ENCODE measurements around the gene C3orf18.

Gene C3orf18

GRCh38 chr3:50577348-50577747 lies 9.8 kb upstream of the C3orf18 start:
- no peak for DNase-seq

GRCh38 chr3:50575372-50575771 lies 7.8 kb upstream of the C3orf18 start:
- no peak for DNase-seq

GRCh38 chr3:50574444-50574831 lies 6.9 kb upstream of the C3orf18 start:
- DNase-seq, result no peak

DNA sequence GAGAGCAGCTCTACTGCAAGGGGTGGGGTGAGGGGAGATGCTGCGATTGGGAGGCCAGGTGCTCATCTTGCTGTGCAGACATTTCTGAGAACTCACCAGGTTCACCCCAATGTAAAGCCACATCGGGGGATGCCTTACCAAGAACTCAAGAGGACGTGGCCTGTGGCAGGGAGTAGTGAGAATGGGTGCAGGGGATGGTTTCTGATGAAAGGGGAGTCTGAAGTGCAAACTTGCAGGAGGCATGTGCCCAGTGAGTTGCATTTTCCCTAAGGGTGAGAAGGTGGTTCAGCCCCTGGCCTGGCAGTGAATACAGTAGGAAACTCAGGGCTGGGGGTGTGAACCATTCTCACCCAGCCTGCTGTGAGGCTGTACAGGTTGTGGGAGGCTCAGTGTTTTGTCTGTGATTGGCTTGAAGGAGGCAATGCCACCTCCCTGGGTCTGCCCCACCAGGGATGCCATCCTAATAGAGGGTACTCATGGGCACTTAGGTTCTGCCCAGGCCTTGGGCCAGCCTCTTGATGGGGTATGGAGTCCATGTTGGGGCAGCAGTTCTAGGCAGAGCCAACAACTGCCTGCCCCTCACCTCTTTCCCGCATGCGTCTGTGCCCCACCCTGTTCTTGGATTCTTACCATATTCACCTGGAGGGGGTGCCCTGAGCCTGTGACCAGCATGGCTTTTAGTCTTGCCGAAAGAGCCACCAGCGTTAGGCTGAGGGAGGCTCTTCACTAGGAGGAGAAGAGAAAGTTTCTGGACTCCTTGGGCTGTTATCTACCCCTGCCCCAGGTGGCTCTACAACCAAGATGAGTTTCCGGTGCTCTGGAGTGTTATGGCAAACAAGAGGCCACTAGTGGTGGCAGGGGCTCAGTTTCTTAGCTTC lies 6.3 kb upstream of the C3orf18 start:
- no peak for DNase-seq

GRCh38 chr3:50572801-50573371 lies 5.3 kb upstream of the C3orf18 start:
- no peak for DNase-seq

DNA sequence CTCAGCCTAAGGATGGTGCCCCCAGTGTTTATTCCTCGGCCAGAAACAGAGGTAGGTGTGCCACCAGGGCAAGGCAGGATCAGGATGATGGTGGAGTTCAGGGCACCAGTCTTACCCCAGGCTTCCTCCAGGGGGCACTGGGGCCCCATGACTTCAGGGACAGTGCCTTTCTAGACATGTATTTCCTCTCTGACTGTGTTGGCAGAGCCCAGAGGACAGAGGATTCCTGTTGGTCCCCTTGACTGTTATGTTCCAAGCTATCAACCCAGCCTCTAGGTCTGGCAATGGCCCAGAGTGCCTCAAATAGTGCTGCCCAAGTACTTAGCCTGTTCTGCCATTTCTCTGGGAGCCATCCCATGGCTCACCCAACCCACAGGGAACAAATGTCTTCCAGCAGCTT lies 4.6 kb upstream of the C3orf18 start:
- DNase-seq, result peak; percentile 79

DNA sequence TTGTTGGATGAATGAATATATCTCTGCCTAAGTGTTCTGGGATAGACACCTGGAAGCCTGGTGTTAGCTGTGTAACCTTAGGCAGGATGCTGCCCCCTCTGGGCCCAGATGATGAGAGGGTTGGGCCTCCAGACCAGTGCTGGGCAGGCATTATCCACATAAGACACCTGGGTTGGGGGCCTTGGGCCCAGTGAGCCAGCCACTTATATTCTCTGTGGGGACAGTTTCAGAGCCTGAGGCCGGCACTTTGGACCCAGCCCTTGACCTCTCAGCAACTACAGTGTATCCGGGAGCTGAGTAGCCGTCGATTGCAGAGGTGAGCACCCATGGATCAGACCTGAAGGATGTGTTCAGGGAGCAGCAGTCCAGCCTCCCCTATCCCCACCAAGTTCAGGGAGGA lies 3.9 kb upstream of the C3orf18 start:
- DNase-seq, result no peak

DNA sequence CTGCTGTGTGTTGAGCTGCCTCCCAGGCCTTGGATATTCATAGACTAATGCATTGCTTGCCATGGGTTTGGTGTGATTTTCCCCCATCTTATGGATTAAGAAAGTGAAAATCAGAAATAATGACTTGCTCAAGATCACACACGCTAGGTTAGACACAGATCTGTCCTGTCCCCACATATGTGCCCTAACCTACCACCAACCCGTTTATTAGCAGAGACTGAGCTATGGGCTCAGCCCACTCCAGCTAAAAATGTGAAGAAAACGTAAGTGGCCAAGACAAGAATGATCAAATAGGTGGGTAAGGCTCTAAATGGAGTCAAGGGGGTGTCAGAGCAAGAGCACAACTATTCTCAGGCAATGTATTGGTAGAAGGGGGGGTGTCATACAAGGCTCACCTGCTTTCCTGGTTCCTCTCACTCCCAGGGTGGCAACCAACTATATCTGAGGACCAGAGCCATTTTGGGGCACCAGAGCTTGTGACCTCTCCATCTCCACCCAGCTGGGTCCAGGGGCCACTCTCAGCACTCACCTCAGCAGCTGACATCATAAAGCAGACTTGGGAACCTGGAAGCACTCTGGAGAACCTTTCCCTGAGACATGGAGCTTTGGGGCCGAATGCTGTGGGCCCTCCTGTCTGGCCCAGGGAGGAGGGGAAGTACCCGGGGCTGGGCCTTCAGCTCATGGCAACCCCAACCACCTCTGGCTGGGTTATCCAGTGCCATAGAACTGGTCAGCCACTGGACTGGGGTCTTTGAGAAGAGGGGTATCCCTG lies 3.1 kb upstream of the C3orf18 start:
- no peak for DNase-seq

DNA sequence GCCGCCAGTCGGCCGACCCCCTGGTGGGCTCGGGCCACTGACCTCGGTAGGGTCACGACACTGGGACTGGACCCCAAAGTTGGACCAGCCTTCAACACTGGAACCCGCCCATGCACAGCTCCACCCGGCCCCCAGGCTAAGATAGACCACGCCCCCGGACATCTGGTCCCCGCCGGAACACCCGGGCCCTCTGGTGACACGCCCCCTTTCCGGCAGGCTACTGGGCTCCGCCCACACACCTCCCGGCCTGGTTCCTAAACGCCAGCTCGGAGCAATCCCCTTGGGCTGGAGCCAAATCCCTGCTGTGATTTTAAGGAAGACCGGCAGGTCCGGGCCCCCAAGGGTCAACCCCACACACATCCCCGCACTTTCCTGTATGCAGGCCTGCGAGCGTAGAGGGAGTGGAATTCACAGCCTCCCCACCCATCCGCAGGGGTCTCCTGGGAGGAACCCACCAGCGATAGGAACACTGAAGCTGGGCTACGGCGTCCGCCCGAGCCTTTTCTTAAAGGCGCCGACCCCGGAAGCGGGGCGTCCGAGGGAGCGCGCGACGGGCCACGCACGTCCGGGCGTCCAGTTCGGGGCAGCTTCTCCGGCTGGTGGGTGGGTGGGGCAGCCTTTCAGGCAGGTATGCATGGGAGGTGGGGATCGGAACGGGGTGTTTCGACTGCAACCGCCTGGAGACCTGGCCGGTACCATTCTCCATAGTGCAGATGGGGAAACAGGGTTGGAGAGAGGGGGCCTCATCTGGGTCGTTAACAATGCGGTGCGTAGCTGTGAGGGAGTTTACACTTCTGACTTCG lies 1.6 kb upstream of the C3orf18 start, which contains the start of gene HEMK1:
Gene HEMK1, plus strand, starts transcription at position 576 of the 803 bp plus-strand sequence. CDS start 1,583 bp downstream, outside the sequence.
- peak; percentile 89 for DNase-seq

DNA sequence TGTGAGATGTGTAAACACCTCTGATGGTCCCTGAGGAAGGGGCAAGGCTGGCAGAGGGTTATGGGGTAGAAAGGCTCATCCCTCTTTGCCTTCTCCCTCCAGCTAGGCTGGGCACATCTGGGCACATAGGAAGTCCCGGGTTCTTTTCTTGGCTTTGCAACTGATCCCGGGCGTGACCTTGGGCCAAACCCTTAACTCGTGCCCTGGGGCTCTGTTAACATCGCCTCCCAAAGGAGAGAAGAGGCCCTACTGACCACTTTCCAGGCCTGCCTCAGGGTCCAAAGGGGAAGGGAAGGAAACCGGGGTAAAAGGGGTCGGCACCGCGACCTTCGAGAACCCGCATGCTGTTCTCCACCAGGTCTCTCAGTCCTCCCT lies 549 bp downstream of the C3orf18 start:
- no peak for DNase-seq

GRCh38 chr3:50564321-50564720 lies 3.2 kb downstream of the C3orf18 start:
- no peak for DNase-seq

DNA sequence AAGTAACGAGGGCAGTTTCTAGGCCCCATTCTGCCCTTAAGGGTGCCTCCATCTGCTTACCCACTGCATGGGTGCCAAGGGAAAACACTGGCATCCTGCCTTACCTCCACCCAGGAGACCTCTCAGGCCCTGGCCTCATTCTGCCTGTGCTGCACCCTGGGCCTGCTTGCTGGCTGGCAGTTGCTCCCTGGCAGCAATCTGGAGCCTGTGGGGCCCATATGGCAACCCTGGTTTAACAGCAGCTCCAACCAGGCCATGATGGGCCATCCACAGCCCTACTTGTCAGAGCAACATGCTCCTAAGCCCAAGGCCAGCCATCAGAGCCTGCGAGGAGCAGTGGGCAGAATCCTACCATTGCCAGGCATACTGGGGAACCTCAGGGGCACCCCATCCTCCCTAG lies 3.7 kb downstream of the C3orf18 start:
- DNase-seq, result no peak

- DNase-seq, result no peak
Observed at GRCh38 chr3:50562861-50563260, 4.7 kb downstream of the C3orf18 start.

DNA sequence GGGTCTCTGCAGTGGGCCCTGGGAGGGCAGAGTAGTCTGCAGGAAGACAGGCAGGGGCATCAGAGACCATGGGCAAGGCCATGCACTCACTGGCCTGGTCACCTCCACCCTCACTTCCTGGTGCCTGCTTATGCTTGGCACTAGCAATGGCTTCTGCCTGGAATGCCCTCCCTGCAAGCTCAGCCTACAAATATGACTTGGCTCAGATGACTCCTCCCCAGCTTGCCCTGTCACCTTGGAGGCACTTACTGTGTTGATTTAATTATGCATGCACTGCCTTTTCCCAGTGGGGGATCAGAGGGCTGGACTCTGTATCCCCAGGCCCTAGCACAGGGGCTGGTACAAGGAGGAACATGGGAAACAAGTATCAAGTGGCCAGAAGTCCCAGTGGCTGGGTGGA lies 7.8 kb downstream of the C3orf18 start:
- DNase-seq, result no peak

DNA sequence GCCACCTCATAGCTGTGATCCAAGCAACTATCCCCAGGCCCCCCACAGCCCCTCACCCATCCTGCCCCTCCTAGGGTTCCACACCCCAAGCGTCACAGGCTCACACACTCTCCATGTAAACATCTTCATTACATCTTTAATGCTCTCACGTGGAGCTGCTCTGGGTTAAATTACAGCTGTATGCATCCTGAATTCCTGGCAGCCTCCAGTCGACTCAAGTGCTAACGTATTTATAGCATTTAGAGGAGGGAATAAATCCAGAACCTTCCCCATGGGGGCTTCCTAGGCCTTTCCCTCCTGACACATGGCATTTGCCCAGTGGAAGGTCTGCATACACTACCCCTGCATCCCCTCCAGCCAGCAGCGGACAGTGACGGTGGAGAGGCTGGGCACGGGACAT lies 9.6 kb downstream of the C3orf18 start:
- DNase-seq, result no peak

- no peak for DNase-seq
Observed at GRCh38 chr3:50557106-50557505, 10.4 kb downstream of the C3orf18 start.

GRCh38 chr3:50554553-50554952 lies 13.0 kb downstream of the C3orf18 start:
- DNase-seq, result no peak

DNA sequence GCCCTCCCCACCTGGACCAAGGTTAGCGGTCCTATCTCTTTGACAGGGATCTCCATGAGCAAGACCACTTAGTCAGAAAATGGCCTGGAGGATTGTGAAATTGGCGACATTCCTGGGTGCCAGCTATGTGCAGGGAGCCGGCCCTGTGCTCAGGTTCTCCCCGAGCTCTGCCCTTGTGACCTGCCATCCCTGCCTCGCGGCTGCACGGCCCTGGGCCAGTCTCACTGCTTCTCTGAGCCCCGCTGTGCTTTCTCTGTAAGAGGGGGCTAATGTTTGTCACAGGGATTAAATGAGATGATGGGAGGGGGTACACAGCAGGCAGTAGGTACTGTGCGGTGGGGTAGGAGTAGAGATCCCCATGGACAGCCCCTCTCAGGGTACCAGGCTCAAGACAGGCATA lies 14.9 kb downstream of the C3orf18 start:
- DNase-seq, result no peak

- no peak for DNase-seq
Observed at GRCh38 chr3:50551681-50552435, 15.7 kb downstream of the C3orf18 start.

- DNase-seq, result no peak
Observed at GRCh38 chr3:50551054-50551659, 16.4 kb downstream of the C3orf18 start.

DNA sequence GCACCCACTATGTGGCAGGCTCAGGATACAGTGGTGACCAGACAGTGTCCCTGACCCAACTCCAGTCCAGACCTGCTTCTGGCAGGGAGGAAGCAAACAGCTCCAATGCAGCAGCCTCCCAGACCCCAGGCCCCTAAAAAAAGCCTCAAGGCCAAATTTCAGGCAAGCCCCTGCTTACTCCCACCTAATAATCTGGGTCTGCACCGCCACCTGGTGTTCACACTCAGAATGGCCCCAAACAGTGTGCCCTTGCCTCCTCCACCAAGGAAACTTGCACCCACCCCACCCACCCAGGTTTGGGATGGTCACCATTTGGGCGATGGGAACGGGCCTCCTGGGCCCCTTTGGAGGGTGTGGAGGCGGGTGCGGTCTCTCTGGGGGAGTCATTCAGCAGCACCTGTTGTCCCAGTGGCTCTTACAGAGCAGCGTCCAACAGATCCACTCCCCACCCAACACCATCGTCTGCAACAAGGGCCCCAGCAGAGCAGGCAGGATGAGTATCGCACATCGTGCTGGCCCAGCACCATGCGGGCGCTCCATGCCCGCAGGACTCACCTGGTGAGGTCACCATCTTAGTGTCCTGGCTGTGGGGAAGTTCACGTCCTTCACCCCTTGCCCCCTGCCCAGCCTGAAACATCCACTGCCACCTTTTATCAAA lies 17.3 kb downstream of the C3orf18 start:
- peak; percentile 65 for DNase-seq

All from activated CD4-positive, alpha-beta T cell treated with anti-CD3 and anti-CD28 coated beads, Interleukin-2, amount 50 U/mL, for 1 hour (primary cell).